ENCODE measurements around the gene ATG10.
"Not testable (repeated sequence)": the region's sequence is repeated elsewhere in the genome, so short reads cannot be mapped to it uniquely, and the experiment has no call there.

ATG10 gene

GRCh38 chr5:82129723-82130285 lies 158.0 kb downstream of the ATG10 start:
- no peak for DNase-seq (ENCODE audit: low read depth)

- DNase-seq (ENCODE audit: low read depth): no peak
These were observed 158.8 kb downstream of the ATG10 start for GRCh38 chr5:82130602-82131001.

GRCh38 chr5:82137205-82137604 lies 165.4 kb downstream of the ATG10 start:
- no peak for DNase-seq (ENCODE audit: low read depth)

GRCh38 chr5:82139837-82140236 lies 168.0 kb downstream of the ATG10 start:
- not testable (repeated sequence) for DNase-seq (ENCODE audit: low read depth)

GRCh38 chr5:82142217-82142841 lies 170.5 kb downstream of the ATG10 start:
- DNase-seq (ENCODE audit: low read depth): no peak

GRCh38 chr5:82142928-82143577 lies 171.2 kb downstream of the ATG10 start:
- DNase-seq (ENCODE audit: low read depth): no peak

- peak; percentile 39 for DNase-seq (ENCODE audit: low read depth)
These were observed 176.2 kb downstream of the ATG10 start for GRCh38 chr5:82147860-82148573.

GRCh38 chr5:82149434-82149833 lies 177.6 kb downstream of the ATG10 start:
- no peak for DNase-seq (ENCODE audit: low read depth)

- DNase-seq (ENCODE audit: low read depth): no peak
These were observed 178.7 kb downstream of the ATG10 start for GRCh38 chr5:82150559-82150958.

- DNase-seq (ENCODE audit: low read depth): no peak
These were observed 179.4 kb downstream of the ATG10 start for GRCh38 chr5:82151204-82151603.

GRCh38 chr5:82151662-82152061 lies 179.8 kb downstream of the ATG10 start:
- DNase-seq (ENCODE audit: low read depth): peak; percentile 9

- DNase-seq (ENCODE audit: low read depth): no peak
These were observed 181.2 kb downstream of the ATG10 start for GRCh38 chr5:82152978-82153481.

- peak; percentile 4 for DNase-seq (ENCODE audit: low read depth)
These were observed 183.0 kb downstream of the ATG10 start for GRCh38 chr5:82154776-82155175.

- DNase-seq (ENCODE audit: low read depth): no peak
These were observed 183.5 kb downstream of the ATG10 start for GRCh38 chr5:82155305-82155704.

GRCh38 chr5:82156874-82157273 lies 185.1 kb downstream of the ATG10 start:
- no peak for DNase-seq (ENCODE audit: low read depth)

- peak; percentile 88 for DNase-seq (ENCODE audit: low read depth)
These were observed 187.1 kb downstream of the ATG10 start for GRCh38 chr5:82158755-82159413.

GRCh38 chr5:82160948-82161347 lies 189.1 kb downstream of the ATG10 start:
- DNase-seq (ENCODE audit: low read depth): peak; percentile 74

GRCh38 chr5:82162573-82162972 lies 190.8 kb downstream of the ATG10 start:
- DNase-seq (ENCODE audit: low read depth): no peak

- peak; percentile 28 for DNase-seq (ENCODE audit: low read depth)
These were observed 191.8 kb downstream of the ATG10 start for GRCh38 chr5:82163452-82164175.

GRCh38 chr5:82164176-82164976 lies 192.6 kb downstream of the ATG10 start:
- peak; percentile 81 for DNase-seq (ENCODE audit: low read depth)
